ENCODE measurements around the gene IKZF1. TPM values are rescaled to one million over a fixed set of nuclear protein-coding genes. Genes with fewer than 3 reads are reported as not detected.

IKZF1 gene
- total RNA-seq, 1 experiment from 2014 or later = 0.77 TPM

DNA sequence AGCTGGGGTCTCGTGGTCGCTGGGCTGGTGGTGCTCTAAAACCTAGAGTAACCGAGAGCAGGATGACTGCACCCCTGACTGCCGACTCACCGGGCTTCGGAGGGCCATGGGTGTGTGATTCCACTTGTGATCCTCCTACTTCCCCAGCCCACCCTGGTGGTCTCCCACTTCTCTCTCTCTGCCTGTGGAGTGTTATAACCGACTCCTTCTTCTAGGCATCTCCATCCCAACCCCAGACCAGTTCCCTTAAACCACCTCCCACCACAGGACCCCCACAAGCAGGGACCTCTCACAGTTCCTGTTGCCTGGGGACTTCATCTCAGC lies 52.4 kb downstream of the IKZF1 start:
- in situ Hi-C loops (cut with HindIII; ENCODE audit: low pct_unique_long_range_greater_than_20kb, low sequenced_read_pairs) = no loop called here
- Histone ChIP-seq H3K36me3 (ENCODE audit: control insufficient read depth, insufficient read depth, low read length) (no peaks in the 10 kb centered on the region), H3K27me3 (ENCODE audit: control insufficient read depth, insufficient read depth, low read length) (peaks cover 10% of the 10 kb centered on the region), H3K4me3 (ENCODE audit: low read depth in 2 of 2, low read length in 2 of 2) (no peak overlapping the region), H3K4me1 (ENCODE audit: control insufficient read depth, insufficient read depth, low read length) (no peaks in the 10 kb centered on the region), H3K27ac (ENCODE audit: low read length) (no peak overlapping the region), H3K9me3 (ENCODE audit: control insufficient read depth, insufficient read depth, low read depth, low read length) (no peaks in the 10 kb centered on the region)
- no peak for DNase-seq (ENCODE audit: low read depth, low spot score)
- ATAC-seq = no peak
- TF ChIP-seq, protein P1, sequence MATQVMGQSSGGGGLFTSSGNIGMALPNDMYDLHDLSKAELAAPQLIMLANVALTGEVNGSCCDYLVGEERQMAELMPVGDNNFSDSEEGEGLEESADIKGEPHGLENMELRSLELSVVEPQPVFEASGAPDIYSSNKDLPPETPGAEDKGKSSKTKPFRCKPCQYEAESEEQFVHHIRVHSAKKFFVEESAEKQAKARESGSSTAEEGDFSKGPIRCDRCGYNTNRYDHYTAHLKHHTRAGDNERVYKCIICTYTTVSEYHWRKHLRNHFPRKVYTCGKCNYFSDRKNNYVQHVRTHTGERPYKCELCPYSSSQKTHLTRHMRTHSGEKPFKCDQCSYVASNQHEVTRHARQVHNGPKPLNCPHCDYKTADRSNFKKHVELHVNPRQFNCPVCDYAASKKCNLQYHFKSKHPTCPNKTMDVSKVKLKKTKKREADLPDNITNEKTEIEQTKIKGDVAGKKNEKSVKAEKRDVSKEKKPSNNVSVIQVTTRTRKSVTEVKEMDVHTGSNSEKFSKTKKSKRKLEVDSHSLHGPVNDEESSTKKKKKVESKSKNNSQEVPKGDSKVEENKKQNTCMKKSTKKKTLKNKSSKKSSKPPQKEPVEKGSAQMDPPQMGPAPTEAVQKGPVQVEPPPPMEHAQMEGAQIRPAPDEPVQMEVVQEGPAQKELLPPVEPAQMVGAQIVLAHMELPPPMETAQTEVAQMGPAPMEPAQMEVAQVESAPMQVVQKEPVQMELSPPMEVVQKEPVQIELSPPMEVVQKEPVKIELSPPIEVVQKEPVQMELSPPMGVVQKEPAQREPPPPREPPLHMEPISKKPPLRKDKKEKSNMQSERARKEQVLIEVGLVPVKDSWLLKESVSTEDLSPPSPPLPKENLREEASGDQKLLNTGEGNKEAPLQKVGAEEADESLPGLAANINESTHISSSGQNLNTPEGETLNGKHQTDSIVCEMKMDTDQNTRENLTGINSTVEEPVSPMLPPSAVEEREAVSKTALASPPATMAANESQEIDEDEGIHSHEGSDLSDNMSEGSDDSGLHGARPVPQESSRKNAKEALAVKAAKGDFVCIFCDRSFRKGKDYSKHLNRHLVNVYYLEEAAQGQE (IDR thresholded peaks at IDR 0.05; ENCODE audit: insufficient read depth in 1 of 2, low read depth in 2 of 2, low read length in 1 of 2) = no peak
- no peak for TF ChIP-seq POLR2AphosphoS5 (IDR thresholded peaks at IDR 0.05; ENCODE audit: low read depth, low read length)
- TF ChIP-seq, protein P2, sequence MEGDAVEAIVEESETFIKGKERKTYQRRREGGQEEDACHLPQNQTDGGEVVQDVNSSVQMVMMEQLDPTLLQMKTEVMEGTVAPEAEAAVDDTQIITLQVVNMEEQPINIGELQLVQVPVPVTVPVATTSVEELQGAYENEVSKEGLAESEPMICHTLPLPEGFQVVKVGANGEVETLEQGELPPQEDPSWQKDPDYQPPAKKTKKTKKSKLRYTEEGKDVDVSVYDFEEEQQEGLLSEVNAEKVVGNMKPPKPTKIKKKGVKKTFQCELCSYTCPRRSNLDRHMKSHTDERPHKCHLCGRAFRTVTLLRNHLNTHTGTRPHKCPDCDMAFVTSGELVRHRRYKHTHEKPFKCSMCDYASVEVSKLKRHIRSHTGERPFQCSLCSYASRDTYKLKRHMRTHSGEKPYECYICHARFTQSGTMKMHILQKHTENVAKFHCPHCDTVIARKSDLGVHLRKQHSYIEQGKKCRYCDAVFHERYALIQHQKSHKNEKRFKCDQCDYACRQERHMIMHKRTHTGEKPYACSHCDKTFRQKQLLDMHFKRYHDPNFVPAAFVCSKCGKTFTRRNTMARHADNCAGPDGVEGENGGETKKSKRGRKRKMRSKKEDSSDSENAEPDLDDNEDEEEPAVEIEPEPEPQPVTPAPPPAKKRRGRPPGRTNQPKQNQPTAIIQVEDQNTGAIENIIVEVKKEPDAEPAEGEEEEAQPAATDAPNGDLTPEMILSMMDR (IDR thresholded peaks at IDR 0.05) = no peak
- TF ChIP-seq TCF7L2 (IDR thresholded peaks at IDR 0.05; ENCODE audit: low read depth, low read length) = no peak
- TF ChIP-seq SIN3A (IDR thresholded peaks at IDR 0.05; ENCODE audit: borderline replicate concordance, insufficient read depth, low read depth, low read length) = no peak
- intact Hi-C loops (cut with micrococcal nuclease; ENCODE audit: unreplicated experiment) = loop anchor here (10.0 kb wide), 1 partner anchor 62 kb away; no protein-coding TSS in a partner anchor
- BruUV-seq (replicated peaks) = no TSS peak
- CTCF ChIA-PET = no interaction called here
- POLR2A ChIA-PET = no interaction called here

DNA sequence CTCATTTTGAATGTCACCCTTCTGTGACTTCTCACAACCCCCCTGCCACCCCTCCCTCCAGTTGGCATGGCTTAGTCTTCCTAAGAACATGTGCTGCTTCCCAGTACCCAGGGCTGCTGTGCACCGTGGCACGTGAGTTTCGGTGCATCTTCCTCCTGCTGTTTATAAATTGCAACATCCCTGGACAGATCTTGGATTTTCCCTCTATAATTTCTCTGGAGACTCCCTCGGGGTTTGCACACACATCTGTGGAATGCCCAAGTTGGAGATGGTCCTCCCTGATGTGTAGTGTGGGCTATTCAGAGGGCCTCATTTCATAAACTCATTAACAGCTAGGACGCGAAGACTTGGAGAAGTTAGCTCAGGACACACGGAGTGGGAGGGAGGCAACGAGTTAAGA lies 52.9 kb downstream of the IKZF1 start:
- TF ChIP-seq POLR2AphosphoS5 (IDR thresholded peaks at IDR 0.05; ENCODE audit: low read depth, low read length) = no peak
- TF ChIP-seq, protein P2 (IDR thresholded peaks at IDR 0.05) = no peak
- no peak for TF ChIP-seq TCF7L2 (IDR thresholded peaks at IDR 0.05; ENCODE audit: low read depth, low read length)
- no peak for TF ChIP-seq SIN3A (IDR thresholded peaks at IDR 0.05; ENCODE audit: borderline replicate concordance, insufficient read depth, low read depth, low read length)
- TF ChIP-seq, protein P1 (IDR thresholded peaks at IDR 0.05; ENCODE audit: insufficient read depth in 1 of 2, low read depth in 2 of 2, low read length in 1 of 2) = no peak
- Histone ChIP-seq H3K36me3 (ENCODE audit: control insufficient read depth, insufficient read depth, low read length) (no peaks in the 10 kb centered on the region), H3K27me3 (ENCODE audit: control insufficient read depth, insufficient read depth, low read length) (peaks cover 6% of the 10 kb centered on the region), H3K4me1 (ENCODE audit: control insufficient read depth, insufficient read depth, low read length) (no peaks in the 10 kb centered on the region), H3K27ac (ENCODE audit: low read length) (no peak overlapping the region), H3K9me3 (ENCODE audit: control insufficient read depth, insufficient read depth, low read depth, low read length) (no peaks in the 10 kb centered on the region), H3K4me3 (ENCODE audit: low read depth in 2 of 2, low read length in 2 of 2) (no peak overlapping the region)
- intact Hi-C loops (cut with micrococcal nuclease; ENCODE audit: unreplicated experiment) (loop anchor here (10.0 kb wide), 1 partner anchor 63 kb away; no protein-coding TSS in a partner anchor), in situ Hi-C loops (cut with HindIII; ENCODE audit: low pct_unique_long_range_greater_than_20kb, low sequenced_read_pairs) (no loop called here)
- POLR2A ChIA-PET = no interaction called here
- ATAC-seq = no peak
- BruUV-seq (replicated peaks) = no TSS peak
- CTCF ChIA-PET = no interaction called here
- DNase-seq (ENCODE audit: low read depth, low spot score) = no peak
